Esophagus muscularis mucosa (tissue), 4 donors: ENCODE data around the gene CCDC196.

Source experiments
- CTCF ChIP-seq, 3 experiments: fragments of 200-600 bp in 2 of 3; fragments of 450-650 bp in 1 of 3; sonication (generic) in 2 of 3; IDR thresholded peaks; one replicate each; pipeline ENCODE4 v1.5.1; 2017 to 2019; ENCODE audit warnings: antibody characterized with exemption in 3 of 3, mild to moderate bottlenecking in 2 of 3, moderate library complexity in 1 of 3
- EP300 ChIP-seq: sonication (generic); formaldehyde crosslinking; IDR thresholded peaks from one replicate; pipeline ENCODE4 v1.6.1; 2017; ENCODE audit warnings: antibody characterized with exemption
- POLR2A ChIP-seq: fragments of 450-650 bp; IDR thresholded peaks from one replicate; pipeline ENCODE4 v1.6.1; 2017; ENCODE audit warnings: antibody characterized with exemption, moderate library complexity, mild to moderate bottlenecking, low read depth
- POLR2AphosphoS5 ChIP-seq, 2 donors: sonication (generic); formaldehyde crosslinking; IDR thresholded peaks; one replicate each; pipeline ENCODE4 v1.6.1; 2017; ENCODE audit warnings: antibody characterized with exemption in 2 of 2

GRCh38 chr14:66507181-66507721 is 21.1 kb downstream of the CCDC196 start:
- TF ChIP-seq CTCF (IDR thresholded peaks at IDR 0.05), result no peak
- no peak for TF ChIP-seq POLR2A
- no peak for TF ChIP-seq POLR2AphosphoS5 (IDR thresholded peaks at IDR 0.05)
- no peak for TF ChIP-seq EP300
